Measurements from ENCODE around the gene SLC6A4. TPM values are rescaled to one million over a fixed set of nuclear protein-coding genes. Genes with fewer than 3 reads are reported as not detected.
A peak's percentile ranks its signal among the peaks of the same experiment; 100 is the strongest.
"Not testable (repeated sequence)": the region's sequence is repeated elsewhere in the genome, so short reads cannot be mapped to it uniquely, and the experiment has no call there.

The SLC6A4 gene
- total RNA-seq, 1 donor from 2014 or later = not detected

DNA sequence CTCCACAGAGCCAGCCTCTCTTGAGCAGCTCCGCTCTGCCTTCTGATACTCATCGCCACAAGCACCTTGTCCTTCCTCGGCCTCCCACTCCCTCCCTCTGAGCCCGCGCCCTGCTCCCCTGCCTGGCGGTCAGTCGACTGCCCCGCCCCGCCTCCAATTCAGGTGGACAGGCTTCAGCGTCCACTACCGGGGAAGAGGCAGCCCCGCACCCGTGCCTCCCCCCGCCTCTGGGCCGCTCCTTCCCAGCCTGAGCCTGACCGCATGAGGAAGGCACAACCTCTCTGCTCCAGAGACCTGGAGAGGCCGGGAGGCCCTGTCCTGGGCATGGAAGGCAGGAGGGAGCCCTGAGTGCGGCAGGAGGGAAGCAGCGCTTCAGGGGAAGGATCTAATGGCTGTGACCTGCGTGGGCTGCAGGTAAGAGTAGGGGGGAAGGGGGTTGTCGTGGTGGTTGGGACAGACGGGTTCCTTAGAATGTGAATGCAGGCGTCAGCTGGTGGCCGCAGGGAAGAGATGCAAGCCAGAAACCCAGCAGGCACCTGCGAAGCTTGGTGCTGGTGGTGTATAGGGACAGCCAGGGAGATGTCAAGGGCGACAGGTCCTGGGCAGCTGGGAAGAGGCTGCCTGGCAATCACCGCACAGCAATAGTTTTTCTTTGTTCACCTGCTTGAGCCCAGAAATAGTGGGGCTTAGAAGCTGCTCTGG, 3.0 kb upstream of the SLC6A4 start:
- DNase-seq (ENCODE audit: low spot score) = no peak

DNA sequence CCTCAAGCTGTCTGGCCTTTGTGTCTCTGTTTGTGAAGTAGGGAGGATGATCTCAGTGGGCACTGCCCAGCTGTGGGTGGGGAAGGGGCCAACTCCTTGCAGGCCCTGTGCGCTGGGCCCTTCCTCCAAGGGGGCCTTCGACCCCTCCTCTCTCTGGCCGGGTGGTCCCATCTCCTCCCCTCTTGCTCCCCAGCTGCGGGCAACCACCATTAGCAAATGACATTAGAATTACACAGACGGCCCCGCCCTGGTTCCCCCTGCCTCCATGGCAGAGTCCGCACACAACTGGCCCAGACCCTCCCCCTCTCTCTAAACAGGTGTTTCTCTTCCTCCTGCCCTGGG, 2.5 kb upstream of the SLC6A4 start:
- DNase-seq (ENCODE audit: low spot score) = no peak

DNA sequence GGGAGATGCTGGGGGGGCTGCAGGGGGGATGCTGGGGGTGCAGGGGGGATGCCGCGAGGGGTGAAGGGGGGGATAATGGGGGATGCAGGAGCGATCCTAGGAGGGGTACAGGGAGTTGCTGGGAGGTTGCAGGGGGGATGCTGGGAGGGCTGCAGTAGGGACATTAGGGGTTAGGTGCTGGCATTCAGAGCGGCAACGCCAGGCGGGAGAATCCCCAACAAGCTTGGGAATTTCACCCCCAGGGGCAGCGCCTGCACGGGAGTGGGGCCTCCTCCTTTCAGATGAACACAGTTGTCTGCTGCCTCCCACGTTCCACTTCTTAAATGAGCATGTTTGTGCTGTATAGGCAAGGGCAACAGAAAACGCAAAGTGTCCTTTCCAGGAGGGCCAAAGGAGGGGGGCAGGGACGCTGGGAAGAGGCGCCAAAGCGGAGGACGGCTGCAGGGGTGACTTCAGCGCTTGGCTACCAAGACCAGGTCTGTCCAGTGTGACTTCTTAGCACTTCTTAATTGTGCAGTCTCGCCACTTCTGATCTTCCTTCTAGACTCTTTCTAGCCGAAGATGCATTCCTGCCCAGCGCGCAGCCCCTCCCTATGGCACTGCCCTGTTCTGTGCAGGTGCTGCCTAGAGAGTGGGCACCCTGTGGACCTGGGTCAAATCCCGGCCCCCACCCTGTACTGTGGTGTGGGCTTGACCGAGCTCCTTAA, 2.0 kb upstream of the SLC6A4 start:
- DNase-seq (ENCODE audit: low spot score) = no peak

DNA sequence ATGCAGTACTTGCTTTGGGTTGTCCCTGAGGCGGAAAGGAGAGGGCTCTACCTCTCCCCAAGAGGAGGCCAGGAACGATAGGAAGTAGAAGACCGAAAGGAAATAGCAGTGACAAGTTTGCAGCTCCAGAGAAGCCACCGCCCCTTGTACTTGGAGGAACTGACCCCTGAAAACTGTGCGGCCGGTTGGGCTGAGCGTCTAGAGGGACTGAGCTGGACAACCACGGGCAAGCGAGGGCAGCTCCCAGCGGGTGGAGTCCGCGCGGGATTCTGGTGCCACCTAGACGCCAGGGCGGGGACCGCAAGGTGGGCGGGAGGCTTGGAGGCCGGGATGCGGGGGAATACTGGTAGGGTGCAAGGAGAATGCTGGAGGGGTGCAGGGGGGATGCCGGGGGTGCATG, 1.3 kb upstream of the SLC6A4 start:
- DNase-seq (ENCODE audit: low spot score) = no peak

DNA sequence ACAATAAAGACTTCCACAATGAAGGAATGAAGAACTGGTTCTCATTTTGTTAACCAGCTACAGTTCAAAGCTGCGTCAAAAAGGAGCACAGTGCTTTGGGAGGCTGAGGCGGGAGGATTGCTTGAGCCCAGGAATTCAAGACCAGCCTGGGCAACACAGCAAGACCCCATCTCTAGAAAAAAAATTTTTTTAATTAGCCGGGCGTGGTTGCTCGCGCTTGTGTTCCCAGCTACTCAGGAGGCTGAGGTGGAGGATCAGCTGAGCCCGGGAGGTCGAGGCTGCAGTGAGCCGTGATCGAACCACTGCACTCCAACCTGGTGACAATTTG, 764 bp upstream of the SLC6A4 start:
- no peak for DNase-seq (ENCODE audit: low spot score)

DNA sequence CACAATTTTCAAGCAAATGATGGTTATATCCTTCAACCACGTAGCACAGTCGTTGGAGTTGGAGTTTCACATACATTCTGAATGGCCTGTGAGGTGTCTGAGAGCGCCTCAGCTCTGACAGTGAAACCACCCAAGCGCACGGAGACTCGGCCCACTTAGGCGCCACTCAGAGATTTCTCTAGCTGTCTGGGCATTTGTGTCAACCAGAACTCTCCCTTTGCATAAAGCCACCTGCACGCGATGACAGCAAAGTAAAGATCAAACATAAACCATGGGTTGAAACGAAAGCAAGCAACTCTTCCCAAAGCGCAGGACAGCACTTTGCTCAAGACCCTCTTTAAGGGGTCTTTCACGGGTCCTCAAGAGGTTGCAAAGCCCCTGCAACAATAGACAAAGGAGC, 533 bp downstream of the SLC6A4 start:
- DNase-seq (ENCODE audit: low spot score) = peak; percentile 28

DNA sequence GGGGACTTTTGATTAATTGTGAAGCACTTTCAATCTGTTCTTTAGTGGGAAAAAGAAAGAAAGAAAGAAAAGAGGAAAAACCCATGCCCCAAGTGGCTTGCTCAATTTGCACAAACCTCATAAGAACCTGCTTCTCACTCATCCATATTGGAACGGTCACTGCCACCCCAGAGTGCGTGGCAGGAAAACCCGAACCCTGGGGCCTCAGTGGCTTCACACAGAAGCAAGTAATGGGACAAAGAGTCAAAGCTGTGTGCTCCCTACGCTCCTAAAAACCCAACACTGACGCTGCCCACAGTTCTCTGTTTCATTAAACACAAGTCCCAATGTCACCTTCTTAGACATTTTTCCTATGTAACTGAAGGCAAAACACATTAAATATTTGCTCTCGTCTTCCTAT, 1.2 kb downstream of the SLC6A4 start:
- peak; percentile 65 for DNase-seq (ENCODE audit: low spot score)

DNA sequence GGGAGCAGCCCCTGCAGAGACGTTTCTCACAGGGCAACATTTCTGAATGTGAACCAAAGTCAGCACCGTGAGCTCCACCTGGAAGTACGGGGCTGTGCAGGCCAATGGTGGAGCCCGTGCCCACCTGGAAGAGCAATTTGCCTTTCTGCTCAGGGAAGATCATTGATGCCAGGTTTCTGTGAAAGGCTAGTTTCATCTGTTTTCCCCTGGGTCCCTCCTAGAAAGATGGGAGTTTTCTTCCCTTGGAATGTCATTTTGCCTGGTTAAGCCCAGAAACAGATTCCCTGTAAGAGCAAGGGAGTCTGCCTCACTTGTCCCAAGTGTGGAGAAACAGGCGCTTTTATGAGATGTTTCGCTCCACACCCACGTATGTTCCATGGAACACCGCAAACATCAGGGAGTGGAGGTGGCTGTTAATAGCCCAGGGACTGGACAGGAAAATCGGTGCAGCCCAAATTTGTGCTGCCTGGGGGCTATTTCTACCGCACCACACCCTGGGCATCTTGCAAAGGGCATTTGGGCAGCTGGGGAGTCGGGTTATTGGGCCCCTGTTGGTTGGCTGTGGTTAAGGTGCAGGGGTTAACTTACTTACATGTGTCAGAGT, 2.6 kb downstream of the SLC6A4 start:
- peak; percentile 62 for DNase-seq (ENCODE audit: low spot score)

DNA sequence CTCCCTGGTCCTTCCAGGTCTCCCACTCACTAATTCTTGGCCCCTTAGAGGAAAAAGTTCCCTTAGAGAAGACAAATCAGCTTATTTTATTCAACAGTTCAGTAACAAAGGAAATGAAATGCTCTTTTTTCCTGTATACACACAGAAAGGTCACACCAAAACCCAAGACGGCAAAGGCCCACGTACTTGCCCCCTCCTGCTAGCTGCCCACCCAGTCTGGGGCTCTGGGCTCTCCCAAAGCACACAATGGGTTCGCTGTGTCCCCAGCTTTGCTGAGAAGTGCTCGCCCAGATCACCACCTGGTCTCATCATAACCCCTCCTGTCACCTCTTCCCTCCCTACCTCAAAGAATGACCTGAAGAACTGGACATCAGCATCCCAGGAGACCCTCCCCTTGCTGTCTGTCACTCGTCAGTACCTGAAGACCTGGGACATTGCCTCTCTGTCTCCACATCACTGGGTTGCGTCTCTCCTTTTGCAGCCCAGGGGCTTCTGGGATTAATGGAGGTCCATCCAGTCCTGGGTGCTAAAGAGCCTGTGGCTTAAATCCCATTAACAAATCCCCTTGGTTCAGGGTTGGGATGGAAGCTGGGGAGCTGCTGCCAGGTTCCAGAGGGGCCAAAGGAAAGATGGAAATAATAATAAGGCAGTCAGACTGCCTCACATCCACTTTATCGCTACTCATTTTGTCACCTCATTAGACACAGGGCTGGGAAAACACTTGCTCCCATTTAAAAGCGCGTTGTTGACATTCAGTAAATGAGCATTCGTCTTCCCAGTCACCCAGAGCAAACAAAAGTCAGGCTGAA, 3.3 kb downstream of the SLC6A4 start:
- DNase-seq (ENCODE audit: low spot score) = peak; percentile 24

DNA sequence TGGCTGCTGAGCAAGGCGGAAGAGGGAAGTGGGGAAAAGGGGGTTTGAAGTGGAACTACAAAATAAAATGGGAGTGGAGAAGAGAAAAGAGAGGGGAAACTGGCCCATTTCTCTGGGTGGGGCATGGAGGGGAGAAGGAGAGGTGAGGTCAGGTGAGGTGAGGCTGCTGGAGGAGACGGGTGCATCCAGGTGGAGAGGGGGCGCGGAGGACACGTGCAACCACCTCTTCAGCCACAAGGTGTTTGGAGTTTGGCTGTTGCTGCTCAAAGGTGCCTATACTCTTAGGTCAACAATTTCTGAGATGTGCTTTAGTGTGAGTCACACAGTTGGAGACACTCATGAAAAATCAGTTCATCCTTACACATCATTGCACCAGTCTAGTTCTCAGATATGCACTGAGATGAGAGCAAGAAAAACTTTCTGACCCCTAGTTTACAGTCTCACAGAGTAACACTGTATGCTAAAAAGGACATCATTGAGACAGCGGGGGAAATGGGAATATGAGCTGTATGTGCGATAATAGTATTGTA, 4.8 kb downstream of the SLC6A4 start:
- peak; percentile 33 for DNase-seq (ENCODE audit: low spot score)

DNA sequence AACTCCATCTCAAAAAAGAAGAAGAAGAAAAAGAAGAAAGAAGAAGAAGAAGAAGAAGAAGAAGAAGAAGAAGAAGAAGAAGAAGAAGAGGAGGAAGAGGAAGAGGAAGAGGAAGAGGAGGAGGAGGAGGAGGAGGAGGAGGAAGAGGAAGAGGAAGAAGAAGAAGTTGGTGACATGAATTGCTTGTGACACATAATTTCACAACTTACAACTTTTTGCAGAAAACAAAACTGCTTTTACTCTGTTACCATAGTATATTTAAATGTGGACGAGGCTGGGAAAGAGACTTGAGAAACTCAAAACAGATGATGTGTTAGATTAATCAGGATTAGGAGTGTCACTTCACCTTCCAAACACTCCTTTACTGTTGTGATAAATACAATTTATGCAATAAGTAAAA, 5.5 kb downstream of the SLC6A4 start:
- DNase-seq (ENCODE audit: low spot score) = not testable (repeated sequence)

DNA sequence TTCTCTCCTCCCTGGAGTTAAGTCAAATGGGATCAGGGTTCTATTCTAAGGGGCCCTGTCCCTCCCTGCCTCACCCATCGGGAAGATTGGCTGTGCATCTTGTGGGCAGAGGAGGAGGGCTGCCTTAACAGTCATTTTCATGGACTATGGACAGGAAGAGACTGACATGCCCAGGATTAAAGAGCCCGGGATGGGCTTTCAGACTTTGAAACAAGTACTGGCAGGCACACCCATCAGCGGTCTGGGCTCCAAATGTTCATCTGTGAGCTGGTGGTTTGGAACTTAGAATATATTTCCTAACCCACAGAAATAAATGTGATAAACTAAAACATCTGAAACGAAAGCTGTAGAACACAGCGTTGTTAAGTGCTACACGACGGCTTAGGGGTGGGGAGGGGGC, 6.5 kb downstream of the SLC6A4 start:
- no peak for DNase-seq (ENCODE audit: low spot score)

DNA sequence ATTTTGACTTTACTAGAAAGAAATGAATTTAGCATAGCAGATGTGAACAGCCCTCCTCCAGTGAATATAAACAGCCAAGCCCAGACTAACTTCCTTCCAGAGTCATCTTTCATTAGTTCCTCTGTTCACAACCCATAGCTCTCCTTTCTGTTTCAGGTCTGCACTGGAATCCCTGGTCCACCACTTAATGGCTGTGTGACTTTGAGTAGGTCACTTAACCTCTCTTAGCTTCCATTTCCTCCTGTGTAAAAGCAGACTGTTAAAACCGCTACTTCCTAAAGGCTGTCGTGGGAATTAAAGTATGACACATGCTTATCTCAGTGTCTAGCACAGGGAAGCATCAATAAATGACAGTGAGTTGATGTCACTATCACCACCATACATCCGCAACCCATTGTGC, 7.5 kb downstream of the SLC6A4 start:
- DNase-seq (ENCODE audit: low spot score) = no peak

DNA sequence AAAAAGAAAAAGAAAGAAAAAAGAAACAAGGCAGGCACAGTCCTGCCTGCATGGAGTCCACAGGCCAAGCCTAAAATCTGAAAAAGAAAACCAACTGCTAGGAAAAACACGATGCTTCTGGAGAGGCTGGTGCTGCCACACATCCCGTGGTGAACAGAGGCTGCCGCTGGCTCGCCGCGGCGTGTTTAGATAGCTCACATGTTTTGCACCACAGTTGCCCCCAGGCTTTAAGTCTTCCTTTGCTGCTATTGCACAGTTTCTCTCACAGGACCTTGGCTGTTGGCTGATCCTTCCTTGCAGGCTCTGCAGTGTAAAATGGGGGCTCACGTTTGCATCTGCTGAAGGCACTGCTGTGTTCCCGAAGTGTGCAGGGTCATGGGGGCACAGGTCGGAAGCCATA, 8.6 kb downstream of the SLC6A4 start:
- DNase-seq (ENCODE audit: low spot score) = peak; percentile 45

DNA sequence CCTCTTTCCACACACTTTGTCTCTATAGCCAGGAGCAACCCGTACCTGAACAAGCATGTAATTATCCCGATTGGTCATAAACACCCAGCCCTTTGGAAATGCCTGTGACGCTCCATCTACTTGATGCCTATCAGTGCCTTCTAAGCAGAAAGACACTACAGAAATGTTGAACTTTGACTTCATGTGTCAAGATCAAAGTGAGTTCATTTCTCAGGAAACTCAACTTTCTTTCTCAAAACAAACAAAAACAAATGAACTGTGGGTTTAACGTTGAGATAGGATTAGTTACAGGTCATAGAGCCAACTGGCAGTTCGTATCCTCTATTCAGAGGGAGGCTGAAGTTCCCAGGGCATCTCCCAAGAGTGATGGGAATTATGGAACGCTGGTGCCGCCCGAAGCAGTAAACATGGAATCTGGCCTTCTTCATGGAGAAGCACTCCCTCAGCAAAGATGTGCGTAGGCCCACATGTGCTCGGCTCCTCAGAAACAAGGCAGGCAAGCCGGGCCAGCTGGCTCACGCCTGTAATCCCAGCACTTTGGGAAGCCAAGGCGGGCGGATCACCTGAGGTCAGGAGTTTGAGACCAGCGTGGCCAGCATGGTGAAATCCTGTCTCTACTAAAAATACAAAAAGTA, 9.5 kb downstream of the SLC6A4 start:
- peak; percentile 64 for DNase-seq (ENCODE audit: low spot score)

DNA sequence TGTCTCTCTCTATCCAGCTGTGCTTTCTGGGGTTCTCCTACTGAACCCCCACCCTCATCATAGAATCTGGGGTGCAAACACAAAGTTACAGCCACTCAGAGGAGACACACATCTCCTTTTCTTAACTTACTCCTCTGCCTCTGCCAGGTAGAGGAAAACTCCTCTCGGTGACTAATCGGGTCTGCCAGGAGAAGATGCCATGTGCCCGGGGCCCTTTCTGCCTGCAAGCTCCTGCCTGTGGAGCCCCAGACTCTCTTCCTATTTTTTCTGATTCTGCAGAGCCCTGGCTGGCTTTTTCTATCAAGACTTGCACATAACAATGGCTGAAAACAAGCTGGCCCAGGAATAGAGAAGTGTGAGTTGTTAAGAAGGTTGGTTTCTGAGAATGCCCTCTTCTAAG, 10.4 kb downstream of the SLC6A4 start:
- DNase-seq (ENCODE audit: low spot score) = peak; percentile 26

DNA sequence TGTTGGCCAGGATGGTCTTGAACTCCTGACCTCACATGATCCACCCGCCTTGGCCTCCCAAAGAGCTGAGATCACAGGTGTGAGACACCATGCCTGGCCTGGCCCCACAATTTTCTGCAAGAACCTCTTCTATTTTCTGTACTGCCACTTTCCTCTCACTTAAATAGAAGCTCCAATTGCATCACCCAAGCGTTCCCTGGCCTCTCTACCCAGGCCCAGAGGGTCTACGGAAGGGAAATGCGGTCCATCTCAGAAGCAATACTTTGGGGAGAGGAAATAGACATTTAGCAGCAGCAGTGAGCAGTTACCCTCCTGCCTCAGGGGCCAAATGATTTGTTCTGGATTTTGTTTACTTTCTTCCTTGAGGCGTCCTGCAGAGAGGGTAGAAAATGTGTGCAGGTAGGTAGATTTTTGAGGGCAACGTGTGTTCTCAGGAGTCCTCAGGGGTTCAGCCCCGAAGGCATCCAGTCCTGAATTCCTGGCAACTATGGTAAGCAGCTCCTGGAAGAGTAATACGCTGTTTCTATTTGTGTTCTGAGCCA, 11.0 kb downstream of the SLC6A4 start:
- no peak for DNase-seq (ENCODE audit: low spot score)

DNA sequence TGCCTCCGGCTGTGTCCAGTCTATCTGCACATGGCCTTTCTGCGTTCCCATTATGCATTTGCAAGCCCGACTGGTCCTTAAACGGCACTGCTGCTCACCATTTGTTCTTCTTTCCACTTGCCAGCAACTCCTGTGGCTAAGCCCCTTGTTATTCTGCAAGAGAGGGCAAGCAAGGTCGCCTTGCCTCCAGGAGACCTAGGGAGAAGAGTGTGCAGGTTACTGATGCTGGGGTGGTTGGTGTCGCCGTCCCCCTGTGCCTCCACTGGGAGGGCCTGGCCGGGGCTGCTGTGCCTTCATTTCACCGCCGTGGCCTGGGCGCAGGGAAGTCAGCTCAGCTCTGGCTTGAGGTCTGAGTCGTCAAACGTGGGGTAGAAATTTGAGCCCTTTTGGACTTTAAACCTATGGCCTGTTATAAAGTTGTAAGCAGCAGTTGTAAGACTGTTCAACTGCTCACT, 12.7 kb downstream of the SLC6A4 start:
- DNase-seq (ENCODE audit: low spot score) = peak; percentile 65

DNA sequence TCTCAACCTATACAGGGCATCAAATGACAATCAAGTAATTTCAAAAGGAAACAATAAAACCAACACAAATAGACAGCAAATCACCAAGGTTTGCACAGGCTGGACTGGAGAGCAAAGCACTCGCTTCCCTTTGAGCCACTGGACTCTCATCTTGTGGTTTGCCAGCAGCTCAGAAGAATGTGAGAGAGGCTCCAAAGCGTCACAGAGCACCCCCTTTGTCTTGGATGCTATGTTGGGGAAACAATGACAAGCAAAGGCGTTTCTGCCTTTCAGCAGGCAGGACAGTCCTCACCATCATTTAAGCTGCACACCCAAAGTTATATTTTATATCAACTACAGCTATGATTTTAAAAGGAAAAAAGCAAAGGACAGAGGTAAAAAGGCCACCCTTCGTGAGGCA, 13.2 kb downstream of the SLC6A4 start:
- peak; percentile 8 for DNase-seq (ENCODE audit: low spot score)

DNA sequence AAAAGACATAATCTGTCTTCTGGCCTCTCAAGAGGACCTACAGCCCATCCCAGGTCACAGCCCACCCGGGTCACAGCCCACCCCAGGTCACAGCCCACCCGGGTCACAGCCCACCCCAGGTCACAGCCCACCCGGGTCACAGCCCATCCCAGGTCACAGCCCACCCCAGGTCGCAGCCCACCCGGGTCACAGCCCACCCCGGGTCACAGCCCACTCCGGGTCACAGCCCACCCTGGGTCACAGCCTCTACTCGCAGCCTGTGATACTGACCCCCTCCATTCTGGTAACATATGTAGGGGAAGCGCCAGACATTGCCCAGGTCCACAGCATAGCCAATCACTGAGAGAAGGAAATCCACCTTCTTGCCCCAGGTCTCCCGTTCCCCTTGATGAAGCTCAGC, 14.2 kb downstream of the SLC6A4 start:
- DNase-seq (ENCODE audit: low spot score) = no peak

DNA sequence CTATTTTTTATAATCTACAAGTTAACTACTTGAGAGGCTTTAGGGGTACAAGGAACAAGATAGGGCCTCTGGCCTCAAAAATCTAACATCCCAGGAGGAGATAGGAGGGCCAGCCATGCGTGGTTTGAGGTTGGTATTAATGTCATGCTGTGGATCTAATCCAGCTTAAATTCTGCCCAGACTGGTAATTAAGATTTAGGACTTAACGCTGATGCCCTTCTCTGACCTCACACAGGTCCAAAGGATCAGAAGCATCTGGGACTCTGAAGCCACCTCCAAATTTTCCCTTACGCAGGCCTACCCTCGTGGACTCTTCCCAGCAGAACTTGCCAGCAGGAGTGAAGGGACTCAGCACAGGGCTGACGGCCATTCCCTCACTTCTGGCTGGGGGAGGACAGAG, 15.1 kb downstream of the SLC6A4 start:
- no peak for DNase-seq (ENCODE audit: low spot score)

All from mesenteric fat pad (tissue), 1 donor.